ENCODE results near the gene DNM3. TPM values are rescaled to one million over a fixed set of nuclear protein-coding genes. Genes with fewer than 3 reads are reported as not detected.
A peak's percentile ranks its signal among the peaks of the same experiment; 100 is the strongest.

The DNM3 gene
- total and polyA plus RNA-seq, 2 donors (not counting 3 experiments of a cell fraction or from before 2014, with no cell fraction given) = 1.4 to 2.5 TPM

GRCh38 chr1:172005856-172006255, 164.6 kb downstream of the DNM3 start:
- H3K4me1 ChIP-seq (ENCODE audit: control insufficient read depth, extremely low read depth, insufficient read depth, low read length) = peaks cover 8% of the 10 kb centered on the region
- peak; percentile 20 for TF ChIP-seq GATA2 (IDR thresholded peaks at IDR 0.05; ENCODE audit: insufficient read depth, insufficient read length, low read depth, low read length)
- TF ChIP-seq FOS (IDR thresholded peaks at IDR 0.05; ENCODE audit: borderline replicate concordance, insufficient read depth, low read length) = no peak
- no peak overlapping the region for H3K4me3 ChIP-seq (replicated peaks in 1 of 3; ENCODE audit: insufficient read depth in 1 of 3, low read depth in 1 of 3, low read length in 3 of 3)
- ChIA-PET CTCF (interaction anchor here (1.1 to 2.5 kb wide), 2 partner anchors 130 to 394 kb away, joined by 3 to 7 read pairs; no protein-coding TSS in a partner anchor), POLR2A (no interaction called here)
- no TSS peak for BruUV-seq (replicated peaks)
- DNase-seq (ENCODE audit: low read depth, low spot score) (no peak), FAIRE-seq (no peak)
- no peaks in the 10 kb centered on the region for H3K27me3 ChIP-seq (ENCODE audit: control insufficient read depth in 2 of 2, insufficient read depth in 2 of 2, low read length in 2 of 2)
- no peaks in the 10 kb centered on the region for H3K79me2 ChIP-seq (ENCODE audit: control insufficient read depth, insufficient read depth, low read length)
- no peak overlapping the region for H2AFZ ChIP-seq (ENCODE audit: low read depth, low read length)
- intact Hi-C loops (cut with micrococcal nuclease) (no loop called here), dilution Hi-C loops (cut with MboI; ENCODE audit: extremely low pct_ligation_motif_present, low sequenced_read_pairs) (loop anchor here (25.0 kb wide), 1 partner anchor 406 kb away; the partner anchor contains the start of gene C1orf105)
- no peak overlapping the region for H3K27ac ChIP-seq (ENCODE audit: insufficient read depth, low read depth, low read length)
- no peaks in the 10 kb centered on the region for H4K20me1 ChIP-seq (replicated peaks; ENCODE audit: control insufficient read depth, extremely low read depth, insufficient read depth, low read length)
- no peaks in the 10 kb centered on the region for H3K9me3 ChIP-seq (replicated peaks; ENCODE audit: control insufficient read depth, insufficient read depth, low read length)
- H3K36me3 ChIP-seq (ENCODE audit: control insufficient read depth in 2 of 2, extremely low read depth in 1 of 2, insufficient read depth in 2 of 2, low read length in 2 of 2) = no peaks in the 10 kb centered on the region
- no peak overlapping the region for H3K4me2 ChIP-seq (ENCODE audit: insufficient read depth, low read length)
- H3K9me1 ChIP-seq (replicated peaks; ENCODE audit: control insufficient read depth, extremely low read depth, insufficient read depth, low read length) = no peaks in the 10 kb centered on the region
- no peak overlapping the region for H3K9ac ChIP-seq (replicated peaks; ENCODE audit: extremely low read depth, insufficient read depth, low read length)

DNA sequence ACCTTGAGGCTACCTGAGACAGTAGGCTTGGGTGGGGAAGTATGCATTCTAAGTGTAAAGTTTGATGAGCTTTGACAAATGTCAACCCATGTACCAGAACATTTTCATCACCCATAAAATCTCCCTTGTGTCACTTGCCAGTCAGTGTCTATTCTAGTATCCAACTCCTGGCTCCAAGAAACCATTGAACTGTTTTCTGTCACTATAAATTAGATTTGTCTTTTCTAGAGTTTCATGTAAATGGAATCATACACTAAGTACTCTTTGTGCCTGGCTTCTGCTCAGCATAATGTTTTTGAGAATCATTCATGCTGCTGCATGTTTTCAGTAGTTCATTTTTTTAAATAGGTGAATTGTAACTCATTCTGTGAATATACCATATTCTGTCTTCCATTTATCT, 165.4 kb downstream of the DNM3 start:
- CTCF ChIA-PET = interaction anchor here (1.0 to 2.5 kb wide), 3 partner anchors 98 to 393 kb away, joined by 3 to 7 read pairs (median 5); no protein-coding TSS in a partner anchor
- intact Hi-C loops (cut with micrococcal nuclease) = no loop called here

More for the DNA sequence above, 165.4 kb downstream of the DNM3 start:
- H3K27me3 ChIP-seq (ENCODE audit: control insufficient read depth in 2 of 2, insufficient read depth in 2 of 2, low read length in 2 of 2) = no peaks in the 10 kb centered on the region
- no peaks in the 10 kb centered on the region for H3K79me2 ChIP-seq (ENCODE audit: control insufficient read depth, insufficient read depth, low read length)
- H2AFZ ChIP-seq (ENCODE audit: low read depth, low read length) = no peak overlapping the region
- peaks cover 8% of the 10 kb centered on the region for H3K4me1 ChIP-seq (ENCODE audit: control insufficient read depth, extremely low read depth, insufficient read depth, low read length)
- TF ChIP-seq EZH2 (IDR thresholded peaks at IDR 0.05; ENCODE audit: borderline replicate concordance, low read depth, low read length, severe bottlenecking) (no peak), FOS (IDR thresholded peaks at IDR 0.05; ENCODE audit: borderline replicate concordance, insufficient read depth, low read length) (no peak), POLR2A (IDR thresholded peaks at IDR 0.05; ENCODE audit: low read depth, low read length) (no peak), POLR2AphosphoS5 (IDR thresholded peaks at IDR 0.05; ENCODE audit: insufficient read depth, low read depth, low read length) (no peak), MAX (IDR thresholded peaks at IDR 0.05; ENCODE audit: insufficient read depth, insufficient read length) (no peak), GATA2 (IDR thresholded peaks at IDR 0.05; ENCODE audit: insufficient read depth, insufficient read length, low read depth, low read length) (no peak), JUN (IDR thresholded peaks at IDR 0.05; ENCODE audit: borderline replicate concordance, insufficient read depth, insufficient read length, low read depth) (no peak), MYC (IDR thresholded peaks at IDR 0.05; ENCODE audit: low read depth, low read length) (no peak)
- TF ChIP-seq, protein P1, sequence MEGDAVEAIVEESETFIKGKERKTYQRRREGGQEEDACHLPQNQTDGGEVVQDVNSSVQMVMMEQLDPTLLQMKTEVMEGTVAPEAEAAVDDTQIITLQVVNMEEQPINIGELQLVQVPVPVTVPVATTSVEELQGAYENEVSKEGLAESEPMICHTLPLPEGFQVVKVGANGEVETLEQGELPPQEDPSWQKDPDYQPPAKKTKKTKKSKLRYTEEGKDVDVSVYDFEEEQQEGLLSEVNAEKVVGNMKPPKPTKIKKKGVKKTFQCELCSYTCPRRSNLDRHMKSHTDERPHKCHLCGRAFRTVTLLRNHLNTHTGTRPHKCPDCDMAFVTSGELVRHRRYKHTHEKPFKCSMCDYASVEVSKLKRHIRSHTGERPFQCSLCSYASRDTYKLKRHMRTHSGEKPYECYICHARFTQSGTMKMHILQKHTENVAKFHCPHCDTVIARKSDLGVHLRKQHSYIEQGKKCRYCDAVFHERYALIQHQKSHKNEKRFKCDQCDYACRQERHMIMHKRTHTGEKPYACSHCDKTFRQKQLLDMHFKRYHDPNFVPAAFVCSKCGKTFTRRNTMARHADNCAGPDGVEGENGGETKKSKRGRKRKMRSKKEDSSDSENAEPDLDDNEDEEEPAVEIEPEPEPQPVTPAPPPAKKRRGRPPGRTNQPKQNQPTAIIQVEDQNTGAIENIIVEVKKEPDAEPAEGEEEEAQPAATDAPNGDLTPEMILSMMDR (IDR thresholded peaks at IDR 0.05; ENCODE audit: extremely low read depth in 1 of 2, insufficient read depth in 1 of 2, low read depth in 1 of 2, low read length in 2 of 2) = no peak
- no peak overlapping the region for H3K4me2 ChIP-seq (ENCODE audit: insufficient read depth, low read length)
- FAIRE-seq = no peak
- no peaks in the 10 kb centered on the region for H3K9me1 ChIP-seq (replicated peaks; ENCODE audit: control insufficient read depth, extremely low read depth, insufficient read depth, low read length)
- H3K4me3 ChIP-seq (replicated peaks in 1 of 3; ENCODE audit: insufficient read depth in 1 of 3, low read depth in 1 of 3, low read length in 3 of 3) = no peak overlapping the region
- no peak for DNase-seq (ENCODE audit: low read depth, low spot score)
- H4K20me1 ChIP-seq (replicated peaks; ENCODE audit: control insufficient read depth, extremely low read depth, insufficient read depth, low read length) = no peaks in the 10 kb centered on the region
- dilution Hi-C loops (cut with MboI; ENCODE audit: extremely low pct_ligation_motif_present, low sequenced_read_pairs) = loop anchor here (25.0 kb wide), 1 partner anchor 406 kb away; the partner anchor contains the start of gene C1orf105
- no TSS peak for BruUV-seq (replicated peaks)
- no peaks in the 10 kb centered on the region for H3K36me3 ChIP-seq (ENCODE audit: control insufficient read depth in 2 of 2, extremely low read depth in 1 of 2, insufficient read depth in 2 of 2, low read length in 2 of 2)
- POLR2A ChIA-PET = no interaction called here
- no peaks in the 10 kb centered on the region for H3K9me3 ChIP-seq (replicated peaks; ENCODE audit: control insufficient read depth, insufficient read depth, low read length)
- H3K9ac ChIP-seq (replicated peaks; ENCODE audit: extremely low read depth, insufficient read depth, low read length) = no peak overlapping the region
- H3K27ac ChIP-seq (ENCODE audit: insufficient read depth, low read depth, low read length) = no peak overlapping the region
